Astrocyte (in vitro differentiated cells and primary cell): ENCODE data around the gene SUPT6H.

Source experiments
- EZH2 ChIP-seq: IDR thresholded peaks from 2 replicates; pipeline ENCODE4 v1.6.1; 2012; ENCODE audit warnings: mild to moderate bottlenecking, low read length, inconsistent platforms; ENCODE audit not compliant: insufficient read depth
- TF ChIP-seq, protein P1 (sequence below): IDR thresholded peaks from 2 replicates; pipeline ENCODE4 v1.5.1; 2011; ENCODE audit warnings: low read depth, mild to moderate bottlenecking, inconsistent platforms, low read length, moderate library complexity; ENCODE audit not compliant: insufficient read depth

DNA sequence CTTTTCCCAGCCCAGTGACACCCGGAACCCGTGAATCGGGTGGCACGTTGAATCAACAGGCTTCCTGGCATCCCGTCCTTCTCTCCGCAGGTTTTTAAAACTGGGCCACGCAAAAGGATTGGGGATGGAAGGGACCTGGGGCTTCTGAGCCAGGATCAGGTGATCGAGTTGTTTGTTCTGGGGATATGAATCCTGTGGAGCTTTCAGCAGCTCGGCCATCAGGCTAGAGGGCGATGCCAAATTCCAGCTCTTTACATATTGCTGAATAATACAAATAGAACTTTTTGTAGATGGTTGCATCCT lies 473 bp downstream of the SUPT6H start:
- TF ChIP-seq, protein P1, sequence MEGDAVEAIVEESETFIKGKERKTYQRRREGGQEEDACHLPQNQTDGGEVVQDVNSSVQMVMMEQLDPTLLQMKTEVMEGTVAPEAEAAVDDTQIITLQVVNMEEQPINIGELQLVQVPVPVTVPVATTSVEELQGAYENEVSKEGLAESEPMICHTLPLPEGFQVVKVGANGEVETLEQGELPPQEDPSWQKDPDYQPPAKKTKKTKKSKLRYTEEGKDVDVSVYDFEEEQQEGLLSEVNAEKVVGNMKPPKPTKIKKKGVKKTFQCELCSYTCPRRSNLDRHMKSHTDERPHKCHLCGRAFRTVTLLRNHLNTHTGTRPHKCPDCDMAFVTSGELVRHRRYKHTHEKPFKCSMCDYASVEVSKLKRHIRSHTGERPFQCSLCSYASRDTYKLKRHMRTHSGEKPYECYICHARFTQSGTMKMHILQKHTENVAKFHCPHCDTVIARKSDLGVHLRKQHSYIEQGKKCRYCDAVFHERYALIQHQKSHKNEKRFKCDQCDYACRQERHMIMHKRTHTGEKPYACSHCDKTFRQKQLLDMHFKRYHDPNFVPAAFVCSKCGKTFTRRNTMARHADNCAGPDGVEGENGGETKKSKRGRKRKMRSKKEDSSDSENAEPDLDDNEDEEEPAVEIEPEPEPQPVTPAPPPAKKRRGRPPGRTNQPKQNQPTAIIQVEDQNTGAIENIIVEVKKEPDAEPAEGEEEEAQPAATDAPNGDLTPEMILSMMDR, result no peak
- TF ChIP-seq EZH2, result no peak
